Activated CD8-positive, alpha-beta memory T cell treated with anti-CD3 and anti-CD28 coated beads, Interleukin-2, amount 50 U/mL, for 24 hours (primary cell): Measurements from ENCODE around the gene HDAC4.

Source experiments
- DNase-seq: peaks from one replicate; pipeline ENCODE4 v3.0.0-alpha.2; 2020; ENCODE audit errors: extremely low read depth

Gene HDAC4

GRCh38 chr2:239308661-239309397 is 92.0 kb downstream of the HDAC4 start:
- DNase-seq, result no peak

GRCh38 chr2:239307921-239308613 is 92.8 kb downstream of the HDAC4 start:
- DNase-seq, result no peak

- DNase-seq, result no peak
Observed at GRCh38 chr2:239307221-239307569, 93.6 kb downstream of the HDAC4 start.

DNA sequence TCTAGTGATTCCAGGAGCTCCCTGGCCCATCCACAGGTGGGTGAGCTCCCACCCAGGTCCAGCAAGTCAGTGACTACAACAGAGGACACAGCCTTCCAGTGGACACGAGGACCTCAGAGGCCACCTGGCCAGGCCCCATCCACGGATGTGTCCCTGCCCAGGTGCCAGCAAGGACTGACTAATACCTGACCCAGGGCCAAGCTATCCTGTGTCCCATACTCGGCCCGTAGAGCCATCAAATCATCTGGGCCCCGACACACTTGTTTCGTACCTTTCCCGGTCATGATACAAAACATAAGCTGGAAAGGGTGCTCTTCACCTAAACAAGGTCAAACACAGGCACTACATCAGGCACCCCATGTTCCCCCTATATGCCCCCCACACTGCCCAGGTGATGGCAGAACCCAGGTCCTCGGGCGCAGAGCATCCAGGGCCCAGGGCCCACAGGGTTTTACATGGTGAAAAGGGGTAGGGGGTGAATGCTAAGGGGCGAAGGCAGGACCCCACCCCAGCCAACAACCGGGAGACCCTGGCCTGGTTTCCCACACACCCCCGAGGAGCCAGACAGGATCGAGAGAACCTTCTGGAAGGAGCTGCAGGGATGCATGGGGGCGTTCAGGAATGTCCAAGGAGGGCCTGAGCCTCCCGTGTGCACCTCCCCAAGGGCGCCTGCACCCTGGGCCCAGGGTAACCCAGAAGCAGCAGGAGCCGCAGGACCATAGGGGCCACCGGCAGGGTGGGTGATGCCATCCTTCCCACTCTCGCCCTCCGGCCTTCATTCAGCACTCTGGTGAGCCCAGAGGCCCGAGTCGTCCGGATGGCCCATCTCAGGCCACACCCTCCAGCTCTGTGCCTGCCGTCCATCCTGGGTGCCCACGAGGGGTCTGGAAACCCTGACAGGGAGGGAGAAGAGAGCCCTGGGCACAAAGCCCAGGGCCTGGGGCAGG is 94.3 kb downstream of the HDAC4 start:
- DNase-seq, result no peak

DNA sequence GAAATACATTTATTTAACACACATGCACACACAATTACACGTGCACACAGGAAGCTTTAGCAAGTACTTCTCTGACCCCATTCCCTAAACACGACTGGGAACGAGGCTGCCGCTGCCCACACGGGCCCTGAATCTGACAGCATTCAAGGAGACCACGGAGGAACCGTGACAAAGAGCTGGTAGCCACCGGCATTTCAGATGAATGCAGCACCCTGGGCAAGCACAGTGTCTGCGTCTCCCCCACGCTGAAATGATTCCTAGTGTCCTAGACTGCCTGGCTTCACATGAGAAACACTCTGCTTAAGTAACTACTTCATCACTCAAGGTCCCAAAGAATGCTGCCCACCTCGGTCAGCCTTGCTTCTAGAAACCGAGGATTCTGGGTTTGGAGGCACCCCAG is 95.0 kb downstream of the HDAC4 start:
- no peak for DNase-seq

- DNase-seq, result no peak
Observed at GRCh38 chr2:239305222-239305575, 95.6 kb downstream of the HDAC4 start.

DNA sequence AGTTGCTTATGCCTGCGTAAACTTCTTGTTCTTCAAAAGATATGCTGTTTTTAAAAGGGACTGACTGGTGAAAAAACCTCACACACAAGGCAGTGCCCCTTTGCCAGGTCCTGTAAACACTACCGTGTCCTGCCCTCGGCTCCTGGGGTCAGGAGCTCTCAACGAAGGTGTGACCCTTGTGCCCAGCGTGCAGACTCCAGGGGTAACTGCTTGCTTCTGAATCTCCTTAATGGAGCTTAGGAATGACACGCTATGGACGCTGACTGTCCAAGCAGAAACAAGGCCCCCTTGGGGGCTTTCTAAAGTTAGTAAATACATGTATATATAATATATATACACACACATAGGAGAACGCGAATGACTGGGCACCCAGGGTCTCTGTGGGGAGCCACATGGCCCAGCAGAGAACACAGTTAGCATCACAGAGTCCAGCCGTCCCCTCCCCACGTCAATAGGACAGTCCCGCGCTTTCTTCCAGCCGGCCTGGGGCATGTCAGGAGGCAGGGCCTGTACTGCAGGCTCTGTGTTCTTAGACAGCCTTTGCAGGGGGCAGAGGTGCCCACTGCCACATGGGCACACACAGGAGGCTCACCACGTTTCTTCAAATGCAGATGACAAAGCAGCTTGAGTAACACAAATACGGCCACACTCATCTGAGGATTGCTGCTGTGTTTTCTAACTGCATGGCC is 96.1 kb downstream of the HDAC4 start:
- no peak for DNase-seq

DNA sequence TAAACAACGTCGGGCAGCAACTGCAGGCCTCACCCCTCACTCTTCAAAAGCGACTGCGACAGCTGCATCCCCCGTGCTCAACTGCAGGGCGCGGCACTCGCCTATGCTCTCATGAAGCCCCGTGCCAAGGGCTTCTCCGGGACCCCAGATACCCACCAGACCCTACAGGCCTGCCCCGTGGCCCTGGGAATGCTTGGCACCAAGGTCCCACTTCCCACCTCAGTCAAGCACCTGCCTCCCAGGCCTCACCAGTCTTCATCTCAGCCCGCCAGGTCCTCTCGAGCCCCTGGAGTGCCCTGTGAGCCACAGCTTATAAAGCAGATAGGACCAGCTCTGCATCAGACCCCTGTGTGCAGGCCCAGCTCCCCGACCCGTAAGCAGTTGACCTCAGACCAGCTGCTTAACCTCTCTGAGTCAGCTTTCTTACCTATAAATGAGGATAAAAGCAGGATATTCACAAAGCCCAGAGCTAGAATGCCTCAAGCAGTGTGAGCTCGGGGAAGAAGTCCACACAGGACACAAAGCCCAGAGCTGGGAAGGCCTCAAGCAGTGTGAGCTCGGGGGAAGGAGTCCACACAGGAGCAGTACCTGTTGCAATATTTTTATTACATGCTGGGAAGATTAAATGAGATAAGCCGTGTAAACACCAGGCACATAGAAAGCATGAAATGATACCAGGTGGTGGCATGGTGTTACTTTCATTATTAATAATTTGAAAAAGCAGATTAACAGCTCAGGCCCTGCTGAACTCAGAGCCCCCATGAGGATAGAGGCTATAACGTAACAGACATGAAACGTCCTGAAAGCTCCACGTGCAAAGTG is 96.9 kb downstream of the HDAC4 start:
- no peak for DNase-seq

DNA sequence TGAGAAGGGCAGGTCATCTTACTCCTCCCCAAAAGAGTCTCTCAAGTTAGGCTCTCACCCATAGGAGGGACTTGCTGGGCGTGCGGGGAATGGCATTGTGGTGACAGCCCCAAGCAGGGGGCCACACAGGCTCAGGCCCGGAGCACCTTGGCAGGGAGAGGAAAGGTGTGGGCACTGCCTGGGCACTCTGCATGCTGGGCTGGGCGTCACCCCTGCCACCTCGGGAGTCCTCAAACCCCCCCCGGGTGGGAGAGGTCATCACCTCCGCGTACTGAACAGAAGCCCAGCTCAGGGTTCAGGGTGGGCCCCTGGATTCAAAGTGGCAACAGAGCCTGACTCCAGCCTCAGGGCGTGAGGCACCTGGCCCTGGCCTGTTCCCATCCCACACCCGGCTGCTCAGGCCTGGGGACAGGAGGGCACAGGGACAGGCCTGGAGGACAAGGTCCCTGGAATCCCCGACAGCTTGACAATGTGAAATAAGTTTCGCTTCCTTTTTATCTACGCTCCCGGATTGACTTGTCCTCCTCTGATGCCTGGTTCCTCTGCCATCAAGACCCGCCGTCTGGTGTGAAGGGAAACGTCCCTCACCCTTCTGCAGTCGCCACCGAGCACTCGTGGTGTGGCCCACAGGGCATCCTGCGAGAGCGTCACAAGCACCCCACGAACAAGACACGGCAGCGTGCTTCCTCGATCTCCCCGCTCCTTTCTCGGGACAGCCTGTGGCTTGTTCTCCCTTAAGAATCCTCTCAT is 97.8 kb downstream of the HDAC4 start:
- no peak for DNase-seq

DNA sequence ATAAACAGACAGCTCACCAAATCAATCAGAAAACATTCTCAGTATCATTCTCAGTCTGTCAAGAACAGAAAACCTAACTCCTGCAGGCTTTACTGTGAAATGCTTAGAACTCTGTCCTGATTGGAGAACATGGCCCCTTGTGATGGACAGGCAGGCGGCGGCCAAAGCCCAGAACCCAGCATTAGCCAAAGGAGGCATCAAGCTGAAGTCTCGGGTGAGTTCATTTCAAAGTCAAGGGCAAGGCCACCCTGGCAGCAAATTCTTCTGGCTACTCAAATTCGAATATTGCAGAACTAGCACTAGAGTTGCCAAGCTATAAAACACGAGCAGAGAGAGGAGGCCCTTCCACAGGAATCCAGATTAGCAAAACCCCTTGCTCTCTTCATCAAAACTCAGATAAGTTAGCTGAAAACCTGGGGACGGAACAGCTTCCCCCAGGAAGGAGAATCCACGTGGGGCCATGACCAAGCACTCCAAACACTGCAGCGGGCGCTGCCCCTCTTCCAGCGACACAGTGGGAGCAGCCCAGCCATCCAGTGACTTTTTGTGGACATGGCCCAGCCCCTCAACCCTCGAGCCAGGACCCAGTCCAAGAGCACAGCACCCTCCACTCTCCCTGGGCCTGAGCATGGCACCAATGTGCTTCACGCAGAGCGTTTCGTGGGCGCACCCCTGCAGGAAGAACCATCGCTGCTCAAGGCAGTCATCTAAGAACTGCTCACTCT is 98.6 kb downstream of the HDAC4 start:
- DNase-seq, result no peak

- DNase-seq, result no peak
Observed at GRCh38 chr2:239300871-239301735, 99.7 kb downstream of the HDAC4 start.

DNA sequence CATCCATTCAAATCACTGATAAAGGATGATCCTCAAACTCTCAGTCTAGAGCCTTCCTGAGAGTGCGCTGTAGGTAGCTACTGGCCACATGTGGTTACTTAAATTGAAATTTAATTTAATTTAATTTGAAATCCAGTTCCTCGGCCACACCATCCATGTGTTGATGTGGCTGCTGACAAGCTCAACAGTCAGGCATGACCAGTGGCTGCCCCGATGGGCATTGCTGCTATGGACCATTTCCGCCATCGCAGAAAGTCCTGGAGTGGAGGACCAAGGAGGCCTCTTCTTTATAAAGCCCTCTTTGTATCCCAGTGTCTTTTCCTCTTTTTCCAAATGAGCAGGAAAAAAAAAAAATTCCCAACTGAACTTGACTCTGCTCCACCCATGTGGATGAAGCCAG is 100.6 kb downstream of the HDAC4 start:
- no peak for DNase-seq

GRCh38 chr2:239299218-239299939 is 101.4 kb downstream of the HDAC4 start:
- no peak for DNase-seq

- DNase-seq, result peak; percentile 40
Observed at GRCh38 chr2:239298116-239298804, 102.6 kb downstream of the HDAC4 start.

DNA sequence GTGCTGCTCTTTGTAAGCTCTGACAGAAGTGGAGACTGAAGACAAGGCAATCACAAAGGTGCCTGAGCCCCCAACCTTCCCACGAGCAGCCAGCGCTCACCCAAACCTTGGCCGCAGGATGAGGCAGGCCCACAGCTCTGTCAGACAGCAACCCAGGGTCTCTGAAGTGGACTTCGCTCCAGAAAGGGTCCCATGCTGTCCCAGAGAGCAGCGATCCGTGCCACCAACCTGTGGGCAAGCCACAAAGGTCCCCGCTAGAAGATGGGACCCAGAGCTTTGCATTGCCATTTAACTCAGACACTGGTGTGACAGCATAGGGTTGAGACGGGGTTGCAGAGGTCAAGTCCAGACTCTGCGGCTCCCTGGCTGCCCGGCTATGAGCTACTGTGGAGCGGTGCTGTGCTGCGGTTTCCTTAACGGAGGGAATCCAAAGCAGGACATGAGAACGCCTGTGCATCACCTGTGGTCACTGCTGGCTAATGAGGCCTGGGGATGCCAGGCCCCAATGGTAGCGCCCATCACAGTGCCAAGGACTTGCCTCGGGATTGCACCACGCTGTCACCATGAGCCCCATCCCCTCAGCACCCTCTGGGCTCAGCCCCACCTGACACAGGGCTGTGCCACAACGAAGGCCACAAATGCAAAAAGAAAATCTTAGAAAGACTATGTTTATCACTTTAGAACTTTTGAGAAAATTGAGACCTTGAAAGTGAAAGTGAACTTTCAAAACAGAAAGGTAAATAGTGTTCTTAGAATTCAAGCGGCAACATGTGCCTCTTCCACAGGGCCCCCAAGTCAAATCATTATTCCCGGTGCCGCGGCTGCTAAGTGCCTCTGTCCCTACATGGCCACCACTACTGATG is 103.4 kb downstream of the HDAC4 start:
- no peak for DNase-seq
